Body of pancreas (tissue), 4 donors: ENCODE results near the gene PRKCB. TPM values are rescaled to one million over a fixed set of nuclear protein-coding genes. Genes with fewer than 3 reads are reported as not detected.
"Not testable (repeated sequence)": the region's sequence is repeated elsewhere in the genome, so short reads cannot be mapped to it uniquely, and the experiment has no call there.

ENCODE experiments used
- ATAC-seq: fragments of 150-250 bp; one replicate; pipeline ENCODE4 v1.9.1; 2016
- DNase-seq, 4 donors: peaks; one replicate each; pipeline ENCODE4 v3.0.0-alpha.2; 2019
- H3K27ac ChIP-seq, 4 donors: fragments of 200-600 bp; sonication (generic); 1 replicate in 3 of 4; 2 replicates in 1 of 4; pipeline versions ENCODE4 v1.5.1 to v1.6.1; 2016 to 2019; ENCODE audit warnings: mild to moderate bottlenecking in 1 of 4, mixed read lengths in 1 of 4, moderate library complexity in 1 of 4
- H3K27me3 ChIP-seq, 2 donors: fragments of 200-600 bp; sonication (generic); one replicate each; pipeline ENCODE4 v1.6.0; 2016; ENCODE audit warnings: mild to moderate bottlenecking in 1 of 2
- H3K36me3 ChIP-seq, 2 donors: fragments of 200-600 bp; sonication (generic); replicated peaks in 1 of 2; 2 replicates each; pipeline ENCODE4 v1.5.1; 2016; ENCODE audit warnings: low read depth in 2 of 2; ENCODE audit not compliant: insufficient read depth in 1 of 2
- H3K4me1 ChIP-seq: fragments of 200-600 bp; sonication (generic); one replicate; pipeline ENCODE4 v1.6.0; 2016
- H3K4me3 ChIP-seq, 2 donors: fragments of 200-600 bp; sonication (generic); 1 replicate in 1 of 2; 2 replicates in 1 of 2; pipeline ENCODE4 v1.5.1; 2016 to 2019
- H3K9me3 ChIP-seq, 3 donors: fragments of 200-600 bp; sonication (generic); 1 replicate in 2 of 3; 2 replicates in 1 of 3; pipeline ENCODE4 v1.5.1; 2016
- POLR2A ChIP-seq, 3 donors: fragments of 450-650 bp; IDR thresholded peaks; one replicate each; pipeline ENCODE4 v1.6.1; 2016; ENCODE audit warnings: antibody characterized with exemption in 3 of 3, mild to moderate bottlenecking in 2 of 3
- WGBS, 2 donors: methylation state at CpG; one replicate each; pipeline ENCODE4 v1.1.5; 2017; 5-methylcytosine and 5-hydroxymethylcytosine counted together
- intact Hi-C: fragments of 100-400 bp; cut with DNase I; formaldehyde crosslinking; loops from one replicate; pipeline ENCODE4 v1.15.1; 2023
- total RNA-seq, 2 donors: library from RNA; depleted of rRNA; stranded (reverse); fragments of >200 nt; gene quantifications; one replicate each; pipeline ENCODE4 v1.1.0, GENCODE V29; 2016
- TF ChIP-seq, protein P1 (sequence below), 7 experiments: fragments of 450-650 bp in 4 of 7; fragments of 200-600 bp in 3 of 7; sonication (generic) in 3 of 7; IDR thresholded peaks; one replicate each; pipeline ENCODE4 v1.5.1; 2016 to 2019; ENCODE audit warnings: antibody characterized with exemption in 7 of 7

PRKCB gene
- total RNA-seq, 2 donors from 2014 or later, result 0.33 to 10.6 TPM

DNA sequence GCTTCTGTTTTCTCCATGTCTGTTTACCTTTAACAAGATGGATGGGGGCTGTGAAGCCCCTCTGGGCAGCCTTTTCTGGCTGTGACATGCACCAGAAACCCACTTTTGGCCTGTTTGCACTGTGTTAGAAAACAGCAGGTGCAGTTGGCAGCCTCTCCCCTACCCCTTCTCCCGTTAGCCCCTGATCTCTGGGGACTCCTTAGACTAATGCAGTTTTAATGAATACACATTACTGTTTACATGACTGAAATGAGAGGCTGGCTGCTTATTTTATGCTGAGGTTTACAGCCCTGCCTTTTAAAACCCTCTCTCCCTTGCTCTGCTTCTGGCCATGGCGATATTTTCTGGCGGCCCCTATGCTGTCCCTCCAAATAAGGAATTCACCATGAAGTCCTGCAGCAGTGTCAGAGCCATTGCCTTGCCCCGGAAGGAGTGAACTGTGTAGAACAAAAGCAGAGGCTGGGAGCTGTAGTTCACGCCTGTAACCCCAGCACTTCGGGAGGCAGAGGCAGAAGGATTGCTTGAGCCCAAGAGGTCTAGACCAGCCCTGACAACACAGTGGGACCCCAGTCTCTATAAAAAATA lies 79.3 kb downstream of the PRKCB start:
- H3K4me3 ChIP-seq, result no peak overlapping the region
- no peaks in the 10 kb centered on the region for H3K9me3 ChIP-seq
- 14 to 35% methylated on average over 6 of the region's 6 CpGs for WGBS, 2 donors
- ATAC-seq, result no peak
- no peak overlapping the region for H3K27ac ChIP-seq
- H3K27me3 ChIP-seq, result no peaks in the 10 kb centered on the region
- no peak for DNase-seq
- TF ChIP-seq, protein P1, sequence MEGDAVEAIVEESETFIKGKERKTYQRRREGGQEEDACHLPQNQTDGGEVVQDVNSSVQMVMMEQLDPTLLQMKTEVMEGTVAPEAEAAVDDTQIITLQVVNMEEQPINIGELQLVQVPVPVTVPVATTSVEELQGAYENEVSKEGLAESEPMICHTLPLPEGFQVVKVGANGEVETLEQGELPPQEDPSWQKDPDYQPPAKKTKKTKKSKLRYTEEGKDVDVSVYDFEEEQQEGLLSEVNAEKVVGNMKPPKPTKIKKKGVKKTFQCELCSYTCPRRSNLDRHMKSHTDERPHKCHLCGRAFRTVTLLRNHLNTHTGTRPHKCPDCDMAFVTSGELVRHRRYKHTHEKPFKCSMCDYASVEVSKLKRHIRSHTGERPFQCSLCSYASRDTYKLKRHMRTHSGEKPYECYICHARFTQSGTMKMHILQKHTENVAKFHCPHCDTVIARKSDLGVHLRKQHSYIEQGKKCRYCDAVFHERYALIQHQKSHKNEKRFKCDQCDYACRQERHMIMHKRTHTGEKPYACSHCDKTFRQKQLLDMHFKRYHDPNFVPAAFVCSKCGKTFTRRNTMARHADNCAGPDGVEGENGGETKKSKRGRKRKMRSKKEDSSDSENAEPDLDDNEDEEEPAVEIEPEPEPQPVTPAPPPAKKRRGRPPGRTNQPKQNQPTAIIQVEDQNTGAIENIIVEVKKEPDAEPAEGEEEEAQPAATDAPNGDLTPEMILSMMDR (IDR thresholded peaks at IDR 0.05), result no peak
- TF ChIP-seq POLR2A (IDR thresholded peaks at IDR 0.05), result no peak
- intact Hi-C loops, result no loop called here
- H3K4me1 ChIP-seq, result no peaks in the 10 kb centered on the region
- no peaks in the 10 kb centered on the region for H3K36me3 ChIP-seq

DNA sequence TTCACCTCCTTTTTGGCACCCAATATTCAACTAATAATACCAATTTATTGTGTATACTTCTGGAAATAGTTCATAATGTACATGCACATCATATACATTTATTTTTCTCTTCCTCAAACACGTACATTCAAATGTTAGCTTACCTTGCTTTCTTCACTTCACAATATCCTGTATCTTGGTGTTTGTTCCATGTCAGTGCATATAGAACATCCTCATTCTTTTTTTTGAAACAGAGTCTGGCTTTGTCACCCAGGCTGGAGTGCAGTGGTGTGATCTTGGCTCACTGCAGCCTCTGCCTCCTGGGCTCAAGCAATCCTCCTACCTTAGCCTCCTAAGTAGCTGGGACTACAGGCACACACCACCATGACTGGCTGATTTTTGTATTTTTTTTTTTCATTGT lies 80.8 kb downstream of the PRKCB start:
- intact Hi-C loops, result not testable (repeated sequence)

DNA sequence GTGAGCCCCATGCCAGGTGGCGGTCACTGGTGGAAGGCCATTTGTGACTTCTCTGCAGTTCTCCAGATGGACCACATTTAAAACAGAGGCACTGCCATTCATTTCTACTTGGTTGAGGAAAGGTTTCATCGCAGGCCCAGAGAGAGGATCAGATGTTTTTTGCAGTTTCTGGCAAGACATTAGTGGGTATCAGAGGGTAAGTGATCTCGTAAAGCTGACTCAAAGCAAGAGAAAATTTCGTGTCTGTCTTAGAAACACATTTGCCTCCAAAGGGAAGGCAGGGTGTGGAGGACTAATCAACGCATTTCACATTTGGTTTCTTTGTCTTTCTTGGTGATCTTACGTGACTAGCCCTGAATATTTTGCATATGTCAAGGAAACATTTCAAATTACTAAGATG lies 81.8 kb downstream of the PRKCB start:
- H3K4me3 ChIP-seq, result no peak overlapping the region
- H3K9me3 ChIP-seq, result no peaks in the 10 kb centered on the region
- no peaks in the 10 kb centered on the region for H3K4me1 ChIP-seq
- intact Hi-C loops, result no loop called here
- 65% methylated on average over 5 to 6 of the region's 6 CpGs for WGBS, 2 donors
- H3K36me3 ChIP-seq, result no peaks in the 10 kb centered on the region
- H3K27me3 ChIP-seq, result no peaks in the 10 kb centered on the region
- DNase-seq (no peak), ATAC-seq (no peak)
- no peak overlapping the region for H3K27ac ChIP-seq
- TF ChIP-seq, protein P1 (IDR thresholded peaks at IDR 0.05), result no peak
- TF ChIP-seq POLR2A (IDR thresholded peaks at IDR 0.05), result no peak

More for the DNA sequence above, 80.8 kb downstream of the PRKCB start:
- H3K4me3 ChIP-seq, ATAC-seq, H3K36me3 ChIP-seq, H3K27ac ChIP-seq, DNase-seq, H3K9me3 ChIP-seq, H3K4me1 ChIP-seq, H3K27me3 ChIP-seq: not testable (repeated sequence)
- 51 to 63% methylated on average over 1 of the region's 1 CpG for WGBS, 2 donors

DNA sequence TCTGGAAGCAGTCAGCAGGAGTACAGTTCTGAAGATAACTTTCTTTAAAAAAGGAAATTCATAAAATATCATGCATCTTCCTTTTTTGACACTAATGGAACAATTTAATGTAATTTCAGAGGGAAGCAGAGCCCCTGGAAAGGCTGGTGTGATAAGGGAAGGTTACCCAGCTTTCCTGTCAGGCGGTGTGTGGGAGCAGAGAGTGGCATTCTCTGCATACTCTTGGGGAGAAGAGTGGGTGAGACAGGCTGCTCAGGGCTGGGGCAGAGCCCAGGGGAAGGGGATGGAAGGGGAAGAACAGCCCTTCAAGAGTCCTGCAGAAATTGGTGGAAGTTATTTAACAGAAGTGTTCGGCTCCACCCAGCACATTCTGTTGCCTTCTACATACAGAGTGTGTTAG lies 84.7 kb downstream of the PRKCB start:
- intact Hi-C loops, result no loop called here
- Histone ChIP-seq H3K36me3 (no peaks in the 10 kb centered on the region), H3K27me3 (no peaks in the 10 kb centered on the region), H3K4me1 (no peaks in the 10 kb centered on the region), H3K27ac (no peak overlapping the region), H3K9me3 (no peaks in the 10 kb centered on the region), H3K4me3 (no peak overlapping the region)
- DNase-seq, result no peak
- no peak for ATAC-seq
- TF ChIP-seq, protein P1 (IDR thresholded peaks at IDR 0.05), result no peak
- no peak for TF ChIP-seq POLR2A (IDR thresholded peaks at IDR 0.05)
- WGBS, 2 donors, result 61 to 76% methylated on average over 2 of the region's 2 CpGs

DNA sequence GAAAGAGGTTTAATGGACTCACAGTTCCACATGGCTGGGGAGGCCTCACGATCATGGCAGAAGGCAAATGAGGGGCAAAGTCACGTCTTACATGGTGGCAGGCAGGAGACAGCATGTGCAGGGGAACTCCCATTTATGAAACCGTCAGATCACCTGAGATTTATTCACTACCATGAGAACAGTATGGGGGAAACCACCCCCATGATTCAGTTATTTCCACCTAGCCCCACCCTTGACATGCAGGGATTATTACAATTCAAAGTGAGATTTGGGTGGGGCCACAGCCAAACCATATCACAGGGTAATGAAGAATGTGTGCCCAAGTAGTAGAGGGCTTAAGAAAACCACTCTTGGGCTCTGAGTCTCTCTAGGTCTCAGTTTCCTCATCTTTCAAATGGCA lies 85.1 kb downstream of the PRKCB start:
- TF ChIP-seq, protein P1 (IDR thresholded peaks at IDR 0.05), result no peak
- TF ChIP-seq POLR2A (IDR thresholded peaks at IDR 0.05), result no peak
- ATAC-seq (no peak), DNase-seq (no peak)

More for the DNA sequence above, 85.1 kb downstream of the PRKCB start:
- Histone ChIP-seq H3K4me3 (no peak overlapping the region), H3K36me3 (no peaks in the 10 kb centered on the region), H3K27me3 (no peaks in the 10 kb centered on the region), H3K4me1 (no peaks in the 10 kb centered on the region), H3K9me3 (no peaks in the 10 kb centered on the region), H3K27ac (no peak overlapping the region)
- WGBS, 2 donors, result 46 to 49% methylated on average over 3 of the region's 3 CpGs
- intact Hi-C loops, result no loop called here
